Measurements from ENCODE around the gene MAP2. TPM values are rescaled to one million over a fixed set of nuclear protein-coding genes. Genes with fewer than 3 reads are reported as not detected.
"Not testable (repeated sequence)": the region's sequence is repeated elsewhere in the genome, so short reads cannot be mapped to it uniquely, and the experiment has no call there.

Gene MAP2
- total RNA-seq, 2 experiments from 2014 or later, result not detected

- ChIA-PET CTCF (interaction anchor here (0.9 to 1.4 kb wide), 2 partner anchors 24 to 244 kb away, joined by 3 read pairs; no protein-coding TSS in a partner anchor), POLR2A (no interaction called here)
These were observed 154.7 kb downstream of the MAP2 start for GRCh38 chr2:209578394-209579001.

DNA sequence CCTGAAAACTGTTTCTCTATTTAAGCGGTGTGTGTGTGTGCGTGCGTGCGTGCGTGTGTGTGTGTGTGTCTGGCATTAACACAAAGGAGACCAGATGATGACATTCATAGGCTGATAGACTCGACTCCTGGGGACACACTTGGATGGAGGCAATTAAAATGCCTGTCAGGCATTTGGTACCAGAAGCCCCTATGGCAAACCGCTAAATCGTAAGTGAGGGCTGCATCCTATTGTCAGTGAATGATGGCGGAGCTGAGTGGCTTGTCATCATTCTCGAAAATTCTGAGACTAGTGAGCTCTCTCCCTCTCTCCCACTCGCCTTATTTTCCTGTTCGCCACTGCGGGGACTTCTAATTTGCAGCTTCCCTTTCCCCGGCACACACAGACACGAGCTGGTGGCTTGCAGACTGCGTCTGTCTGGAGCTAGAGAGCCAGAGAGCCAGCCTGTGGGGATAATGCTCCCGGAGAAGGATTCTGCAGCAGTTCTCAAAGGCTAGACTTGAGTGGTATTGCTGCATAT is 155.4 kb downstream of the MAP2 start:
- ChIA-PET POLR2A (no interaction called here), CTCF (interaction anchor here (1.4 kb wide), 1 partner anchor 245 kb away, joined by 3 read pairs; no protein-coding TSS in a partner anchor)

GRCh38 chr2:209581040-209581439 is 157.2 kb downstream of the MAP2 start:
- CTCF ChIA-PET, result no interaction called here
- POLR2A ChIA-PET, result no interaction called here

GRCh38 chr2:209582281-209582680 is 158.4 kb downstream of the MAP2 start:
- POLR2A ChIA-PET, result no interaction called here

DNA sequence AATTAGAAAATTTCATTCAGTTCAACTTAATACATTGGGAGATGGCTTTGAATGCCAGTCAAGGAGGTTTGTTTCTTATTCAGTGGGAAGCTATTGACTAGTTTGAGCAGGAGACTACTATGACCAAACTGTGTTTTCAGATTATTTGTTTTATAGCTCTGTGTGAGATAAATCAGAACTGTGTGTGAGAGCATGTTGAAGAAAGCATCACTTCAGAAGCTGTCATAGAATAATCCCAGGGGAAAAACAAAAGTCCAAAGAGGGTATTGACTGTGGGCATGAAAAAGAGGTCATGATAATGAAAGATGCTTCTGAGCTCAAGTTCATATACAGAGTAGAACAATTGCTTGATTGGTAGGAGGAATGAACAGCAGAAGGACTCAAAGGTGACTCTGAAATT is 160.6 kb downstream of the MAP2 start:
- CTCF ChIA-PET, result no interaction called here
- POLR2A ChIA-PET, result interaction anchor here (0.7 kb wide), 1 partner anchor 90 kb away, joined by 3 read pairs; no protein-coding TSS in a partner anchor

More at GRCh38 chr2:209582281-209582680, 158.4 kb downstream of the MAP2 start:
- CTCF ChIA-PET, result no interaction called here

GRCh38 chr2:209584915-209585314 is 161.1 kb downstream of the MAP2 start:
- CTCF ChIA-PET, result no interaction called here
- POLR2A ChIA-PET, result interaction anchor here (0.7 kb wide), 1 partner anchor 91 kb away, joined by 3 read pairs; no protein-coding TSS in a partner anchor

DNA sequence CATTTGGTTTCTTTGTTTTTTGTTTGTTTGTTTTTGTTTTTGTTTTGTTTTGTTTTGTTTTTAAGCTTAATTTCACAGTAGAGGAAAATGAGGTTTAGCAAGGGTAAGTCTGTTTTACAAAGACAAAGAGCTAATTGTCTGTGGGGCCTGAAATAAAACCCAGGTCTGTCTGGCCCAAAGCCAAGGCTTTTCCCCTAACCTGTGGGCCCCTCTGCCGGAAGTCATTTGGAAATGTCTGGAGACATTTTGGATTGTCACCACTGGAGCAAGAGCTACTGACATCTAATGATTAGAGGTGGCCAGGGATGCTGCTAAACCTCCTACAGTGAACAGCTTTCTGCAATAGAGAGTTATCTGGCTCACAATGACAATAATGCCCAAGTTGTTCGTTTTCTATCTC is 167.2 kb downstream of the MAP2 start:
- POLR2A ChIA-PET, result no interaction called here
- CTCF ChIA-PET, result no interaction called here

- ChIA-PET POLR2A (no interaction called here), CTCF (no interaction called here)
These were observed 168.3 kb downstream of the MAP2 start for GRCh38 chr2:209592106-209592505.

DNA sequence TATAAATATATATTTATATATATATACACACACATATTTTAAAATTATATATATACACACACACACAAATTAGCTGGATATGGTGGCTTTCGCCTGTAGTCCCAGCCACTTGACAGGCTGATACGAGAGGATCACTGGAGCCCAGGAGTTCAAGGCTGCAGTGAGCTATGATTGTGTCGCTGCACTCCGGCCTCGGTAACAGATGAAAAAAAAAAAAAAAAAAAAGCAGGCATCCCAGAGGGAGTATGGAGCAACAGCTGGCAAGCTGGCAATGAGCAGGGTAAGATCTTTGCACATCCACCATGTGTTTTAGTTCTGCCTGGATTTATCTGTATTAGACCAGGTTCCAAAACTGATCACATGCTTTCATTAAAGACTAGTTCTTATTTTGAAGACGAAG is 170.1 kb downstream of the MAP2 start:
- POLR2A ChIA-PET, result no interaction called here
- CTCF ChIA-PET, result no interaction called here

- ChIA-PET POLR2A (no interaction called here), CTCF (no interaction called here)
These were observed 172.4 kb downstream of the MAP2 start for GRCh38 chr2:209596262-209596661.

- POLR2A ChIA-PET, CTCF ChIA-PET: not testable (repeated sequence)
These were observed 174.4 kb downstream of the MAP2 start for GRCh38 chr2:209598227-209598626.

DNA sequence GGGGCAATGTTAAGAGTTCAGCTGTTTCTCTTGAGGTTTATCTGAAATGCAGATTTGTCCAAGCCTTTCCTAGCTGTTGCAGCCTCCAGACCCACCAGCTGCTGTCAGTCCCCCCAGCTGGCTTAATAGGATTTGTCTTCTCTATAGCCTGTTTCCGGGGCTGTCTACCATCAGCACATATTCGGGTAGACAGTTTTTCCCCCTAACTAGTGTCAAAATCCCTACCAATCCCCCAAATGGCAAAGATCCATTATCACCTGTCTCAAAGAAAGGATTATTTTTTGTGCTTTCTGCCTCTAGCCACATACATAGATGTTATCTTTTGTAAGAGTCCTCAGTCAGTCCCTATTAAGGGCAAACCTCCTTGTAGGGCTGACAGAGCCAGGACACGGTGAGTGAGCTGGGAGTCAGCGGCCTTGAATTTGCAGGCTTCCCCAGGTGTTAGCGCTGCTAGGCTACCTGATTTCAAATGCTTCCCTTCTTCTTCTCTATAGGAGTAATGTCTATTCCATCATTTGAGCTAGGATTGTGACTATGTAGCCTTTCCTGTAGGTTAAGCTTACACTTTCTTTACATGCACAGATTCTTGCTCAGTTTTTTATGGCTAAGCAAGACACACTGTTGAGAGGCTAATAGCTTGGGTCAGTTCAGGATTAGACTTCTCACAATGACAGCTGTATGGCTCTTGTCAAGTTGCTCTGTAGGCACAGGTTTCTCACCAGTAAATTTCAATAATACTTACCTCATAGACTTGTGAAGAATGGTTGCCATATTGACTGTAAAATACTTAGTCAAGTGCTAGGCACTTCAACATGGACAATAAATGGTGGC is 176.7 kb downstream of the MAP2 start:
- ChIA-PET POLR2A (no interaction called here), CTCF (no interaction called here)

GRCh38 chr2:209601497-209601896 is 177.7 kb downstream of the MAP2 start:
- ChIA-PET POLR2A (no interaction called here), CTCF (no interaction called here)

DNA sequence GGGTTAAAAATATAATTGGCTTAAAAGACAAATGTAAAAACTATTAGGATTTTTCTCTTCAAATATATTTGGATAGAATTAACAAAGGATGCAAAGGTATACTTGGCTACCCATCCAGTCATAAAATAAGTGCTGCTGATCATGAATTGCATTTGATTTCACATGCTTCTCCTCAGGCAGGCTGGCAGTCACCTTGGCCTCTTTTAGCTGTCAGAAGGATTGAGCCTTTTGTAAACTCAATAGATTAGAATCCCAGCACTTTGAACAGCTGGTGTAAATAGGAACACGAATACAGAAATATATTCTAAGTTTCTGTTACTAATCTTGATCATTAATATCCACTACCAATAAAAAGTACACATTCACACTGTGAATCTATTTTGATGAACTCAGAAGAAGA is 178.4 kb downstream of the MAP2 start:
- POLR2A ChIA-PET, result no interaction called here

DNA sequence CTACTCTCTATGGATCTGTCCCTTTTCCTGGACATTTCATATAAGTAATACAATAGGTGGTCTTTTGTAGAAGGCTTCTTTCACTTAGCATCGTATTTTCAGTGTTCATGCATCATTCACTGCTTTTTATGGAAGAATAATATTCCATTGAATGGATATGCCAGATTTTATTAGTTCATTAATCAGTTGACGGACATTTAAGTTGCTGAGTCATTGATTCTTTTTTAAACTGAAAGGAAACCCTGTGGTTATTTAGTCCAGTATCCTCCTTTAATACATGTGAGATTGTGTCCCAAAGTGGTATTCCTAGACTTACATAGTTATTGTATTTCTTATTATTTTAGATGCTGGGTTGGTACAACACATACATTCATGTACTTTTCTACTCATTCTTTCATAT is 185.7 kb downstream of the MAP2 start:
- CTCF ChIA-PET, result interaction anchor here (0.6 kb wide), 1 partner anchor 35 kb away, joined by 4 read pairs; no protein-coding TSS in a partner anchor
- POLR2A ChIA-PET, result no interaction called here

More for the DNA sequence above, 178.4 kb downstream of the MAP2 start:
- CTCF ChIA-PET, result interaction anchor here (0.7 kb wide), 1 partner anchor 24 kb away, joined by 3 read pairs; no protein-coding TSS in a partner anchor

DNA sequence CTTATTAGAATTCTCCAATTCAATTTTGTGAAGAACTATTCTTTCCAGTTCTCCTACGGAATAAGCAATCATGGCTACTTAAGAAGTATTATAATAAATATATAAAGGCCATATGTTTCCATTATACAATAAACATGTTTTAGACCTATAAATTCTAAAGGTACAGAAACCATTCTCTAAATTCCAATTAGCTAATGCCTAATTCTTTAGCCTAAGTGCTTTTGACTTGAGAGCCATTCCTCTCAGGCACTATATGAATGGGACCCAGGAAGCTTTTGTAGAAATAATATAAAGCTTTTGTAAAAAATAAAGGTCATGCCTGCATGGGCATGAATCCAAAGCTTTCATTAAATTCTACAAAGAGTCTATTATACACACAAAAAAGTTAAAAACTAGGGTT is 186.8 kb downstream of the MAP2 start:
- ChIA-PET CTCF (interaction anchor here (1.0 kb wide), 1 partner anchor 23 kb away, joined by 3 read pairs; no protein-coding TSS in a partner anchor), POLR2A (no interaction called here)

DNA sequence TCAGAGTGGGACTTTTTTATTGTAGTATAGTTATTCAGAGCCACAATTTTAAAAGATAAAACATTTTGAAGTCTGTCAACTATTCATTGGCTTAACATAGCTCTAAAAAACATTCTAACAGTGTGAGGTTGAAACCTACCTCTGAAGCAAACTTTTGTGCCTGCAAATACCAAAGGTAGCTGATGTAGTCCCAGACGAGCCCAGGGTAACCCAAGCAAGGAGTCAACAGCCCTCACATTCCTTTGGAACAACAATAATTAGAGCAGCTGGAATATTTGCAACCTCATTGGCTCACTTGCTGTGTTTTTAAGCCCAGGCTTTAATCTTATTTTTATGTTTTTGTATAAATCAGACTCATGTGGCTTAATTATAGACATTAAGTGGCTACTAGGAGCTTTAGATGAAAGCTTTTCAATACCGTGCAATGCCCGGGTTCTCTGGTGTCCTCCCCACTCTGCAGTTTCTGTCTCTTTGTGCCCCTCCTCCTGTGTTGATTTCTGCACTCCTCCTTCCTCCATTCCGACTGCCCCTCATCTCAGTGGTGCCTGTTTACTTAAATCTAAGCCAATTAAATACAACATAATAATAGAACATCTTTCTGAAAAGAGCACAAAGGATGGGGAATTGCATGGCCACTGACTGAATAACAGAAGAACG is 189.9 kb downstream of the MAP2 start:
- ChIA-PET CTCF (no interaction called here), POLR2A (no interaction called here)

DNA sequence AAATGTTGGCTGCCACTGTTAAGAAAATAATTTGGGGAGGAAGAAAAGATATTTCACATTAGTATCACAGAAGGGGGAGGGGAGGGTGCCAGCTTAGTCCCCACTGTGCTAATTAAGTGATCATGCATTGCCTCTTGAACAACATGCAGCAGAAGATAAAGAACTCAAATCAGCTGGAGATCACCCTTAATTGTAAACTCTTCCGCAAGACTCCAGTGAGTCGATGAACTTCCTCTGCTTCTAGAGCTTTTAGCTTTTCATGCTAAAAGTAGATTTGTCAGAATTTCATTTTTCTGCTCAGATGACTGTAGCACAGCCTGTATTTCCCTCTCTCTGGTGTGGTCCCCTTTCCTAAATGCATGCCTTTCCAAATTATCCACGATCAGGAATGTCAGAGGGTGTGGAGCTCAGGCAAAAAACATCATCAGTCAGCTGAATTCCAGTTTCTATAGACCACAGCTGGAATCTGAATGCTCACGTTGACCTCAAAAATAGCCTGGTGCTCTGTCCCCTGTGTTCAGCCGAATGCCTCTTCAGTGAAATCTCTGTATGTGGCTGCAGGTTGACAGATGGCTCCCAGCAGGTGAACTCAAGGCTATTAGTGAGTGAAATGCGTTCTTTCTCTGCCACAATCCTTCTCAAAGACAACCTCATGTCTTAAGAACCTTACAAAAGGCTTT is 191.0 kb downstream of the MAP2 start:
- CTCF ChIA-PET, result no interaction called here
- POLR2A ChIA-PET, result no interaction called here

DNA sequence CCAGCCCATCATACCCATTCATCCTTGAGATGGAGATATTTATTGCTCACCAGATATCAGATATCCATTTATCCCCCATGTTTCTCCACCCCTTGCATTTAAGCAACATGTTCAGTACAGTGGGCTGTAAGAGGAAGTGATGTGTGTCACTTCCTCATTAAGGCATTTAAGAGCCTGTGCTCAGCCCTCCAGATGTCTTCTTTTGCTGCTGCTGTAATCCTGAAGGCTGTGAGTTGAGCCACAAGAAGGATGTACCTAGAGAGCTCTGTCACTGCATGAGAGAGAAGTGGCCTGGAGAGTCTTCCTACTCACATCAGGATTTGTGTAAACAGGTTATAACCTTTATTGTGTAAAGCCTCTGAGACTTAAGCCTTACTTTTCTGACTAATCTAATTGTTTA is 195.9 kb downstream of the MAP2 start:
- CTCF ChIA-PET, result interaction anchor here (0.5 kb wide), 1 partner anchor 57 kb away, joined by 3 read pairs; no protein-coding TSS in a partner anchor
- POLR2A ChIA-PET, result no interaction called here

Measured in activated CD8-positive, alpha-beta memory T cell treated with anti-CD3 and anti-CD28 coated beads for 36 hours (primary cell).